Mammary epithelial cell (primary cell): ENCODE data around the gene AKAP10.

Experiments
- EZH2 ChIP-seq: IDR thresholded peaks from 2 replicates; pipeline ENCODE4 v1.6.1; 2012; ENCODE audit warnings: low read length, inconsistent platforms, borderline replicate concordance
- TF ChIP-seq, protein P1 (sequence below), 2 donors: IDR thresholded peaks in 1 of 2; conservative IDR thresholded peaks in 1 of 2; 2 replicates each; pipeline ENCODE4 v1.5.1; 2011 to 2012; ENCODE audit warnings: inconsistent platforms in 2 of 2, low read length in 2 of 2, mild to moderate bottlenecking in 2 of 2, control low read depth in 1 of 2, low read depth in 1 of 2; ENCODE audit not compliant: insufficient read depth in 1 of 2; ENCODE audit errors: extremely low read depth in 1 of 2

DNA sequence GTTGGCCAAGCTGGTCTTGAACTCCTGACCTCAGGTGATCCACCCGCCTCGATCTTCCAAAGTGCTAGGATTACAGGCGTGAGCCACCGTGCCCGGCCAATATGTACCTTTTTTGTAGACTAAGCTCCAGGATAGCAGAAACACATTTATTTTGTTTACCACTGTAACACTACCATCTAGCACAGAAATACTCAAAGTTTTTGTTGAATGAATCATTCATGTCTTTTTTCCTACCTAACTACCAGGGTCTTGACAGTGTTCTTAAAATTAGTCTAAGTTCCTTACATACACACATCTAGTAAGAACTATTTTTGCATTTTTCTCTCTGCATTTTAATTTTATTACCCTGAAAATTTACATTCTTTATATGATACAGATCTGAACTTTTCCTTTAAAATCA lies 44.4 kb downstream of the AKAP10 start:
- TF ChIP-seq, protein P1, sequence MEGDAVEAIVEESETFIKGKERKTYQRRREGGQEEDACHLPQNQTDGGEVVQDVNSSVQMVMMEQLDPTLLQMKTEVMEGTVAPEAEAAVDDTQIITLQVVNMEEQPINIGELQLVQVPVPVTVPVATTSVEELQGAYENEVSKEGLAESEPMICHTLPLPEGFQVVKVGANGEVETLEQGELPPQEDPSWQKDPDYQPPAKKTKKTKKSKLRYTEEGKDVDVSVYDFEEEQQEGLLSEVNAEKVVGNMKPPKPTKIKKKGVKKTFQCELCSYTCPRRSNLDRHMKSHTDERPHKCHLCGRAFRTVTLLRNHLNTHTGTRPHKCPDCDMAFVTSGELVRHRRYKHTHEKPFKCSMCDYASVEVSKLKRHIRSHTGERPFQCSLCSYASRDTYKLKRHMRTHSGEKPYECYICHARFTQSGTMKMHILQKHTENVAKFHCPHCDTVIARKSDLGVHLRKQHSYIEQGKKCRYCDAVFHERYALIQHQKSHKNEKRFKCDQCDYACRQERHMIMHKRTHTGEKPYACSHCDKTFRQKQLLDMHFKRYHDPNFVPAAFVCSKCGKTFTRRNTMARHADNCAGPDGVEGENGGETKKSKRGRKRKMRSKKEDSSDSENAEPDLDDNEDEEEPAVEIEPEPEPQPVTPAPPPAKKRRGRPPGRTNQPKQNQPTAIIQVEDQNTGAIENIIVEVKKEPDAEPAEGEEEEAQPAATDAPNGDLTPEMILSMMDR (conservative IDR thresholded peaks at IDR 0.05 in 1 of 2, IDR thresholded peaks at IDR 0.05 in 1 of 2; ENCODE audit: extremely low read depth in 1 of 2, insufficient read depth in 1 of 2, low read depth in 1 of 2, low read length in 2 of 2), result no peak
- TF ChIP-seq EZH2, result no peak
